Suprapubic skin (tissue), 4 donors: Measurements from ENCODE around the gene FAM78A.

Experiments
- EP300 ChIP-seq: sonication (generic); formaldehyde crosslinking; IDR thresholded peaks from one replicate; pipeline ENCODE4 v1.6.1; 2017; ENCODE audit warnings: antibody characterized with exemption
- POLR2A ChIP-seq, 2 donors: fragments of 450-650 bp; IDR thresholded peaks; one replicate each; pipeline ENCODE4 v1.6.1; 2017; ENCODE audit warnings: antibody characterized with exemption in 2 of 2, mild to moderate bottlenecking in 2 of 2, moderate library complexity in 2 of 2
- POLR2AphosphoS5 ChIP-seq, 3 donors: sonication (generic); formaldehyde crosslinking; IDR thresholded peaks; one replicate each; pipeline ENCODE4 v1.6.1; 2017; ENCODE audit warnings: antibody characterized with exemption in 3 of 3
- TF ChIP-seq, protein P1 (sequence below), 2 donors: fragments of 200-600 bp in 1 of 2; fragments of 450-650 bp in 1 of 2; sonication (generic) in 1 of 2; IDR thresholded peaks; one replicate each; pipeline ENCODE4 v1.5.1; 2016 to 2019; ENCODE audit warnings: antibody characterized with exemption in 2 of 2, mild to moderate bottlenecking in 1 of 2, moderate library complexity in 1 of 2

DNA sequence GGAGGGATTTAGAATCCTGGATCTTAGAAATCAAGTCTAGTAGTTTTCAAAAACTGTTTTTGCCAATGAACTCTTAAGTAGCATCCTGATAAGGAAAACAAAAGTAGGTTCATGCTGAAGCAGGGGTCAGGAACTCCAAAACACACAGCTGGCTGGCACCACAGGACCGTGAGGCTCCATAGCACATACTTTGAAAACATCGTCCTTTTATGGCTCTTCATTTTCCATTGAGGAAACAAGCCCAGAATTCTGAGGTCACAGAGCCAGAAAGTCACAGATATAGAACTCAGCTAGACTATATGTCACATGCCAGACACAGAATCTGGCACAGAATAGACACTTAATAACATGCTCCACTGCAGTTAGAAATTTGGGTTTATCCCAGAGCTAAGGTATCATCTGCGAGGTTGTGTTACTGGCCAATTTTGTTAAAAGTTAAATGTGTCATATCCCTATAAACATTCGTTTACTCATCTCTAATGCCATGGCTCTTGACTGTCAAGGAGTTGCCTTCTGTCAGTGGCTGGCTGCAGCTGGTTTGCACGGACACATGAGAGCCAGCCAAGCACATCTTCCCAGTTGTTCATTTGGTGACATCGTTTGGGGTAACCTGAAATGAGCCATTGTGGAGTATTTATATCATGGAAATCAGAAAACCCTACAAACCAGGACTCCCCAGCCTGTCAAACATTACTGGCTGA, 58.8 kb downstream of the FAM78A start:
- TF ChIP-seq, protein P1, sequence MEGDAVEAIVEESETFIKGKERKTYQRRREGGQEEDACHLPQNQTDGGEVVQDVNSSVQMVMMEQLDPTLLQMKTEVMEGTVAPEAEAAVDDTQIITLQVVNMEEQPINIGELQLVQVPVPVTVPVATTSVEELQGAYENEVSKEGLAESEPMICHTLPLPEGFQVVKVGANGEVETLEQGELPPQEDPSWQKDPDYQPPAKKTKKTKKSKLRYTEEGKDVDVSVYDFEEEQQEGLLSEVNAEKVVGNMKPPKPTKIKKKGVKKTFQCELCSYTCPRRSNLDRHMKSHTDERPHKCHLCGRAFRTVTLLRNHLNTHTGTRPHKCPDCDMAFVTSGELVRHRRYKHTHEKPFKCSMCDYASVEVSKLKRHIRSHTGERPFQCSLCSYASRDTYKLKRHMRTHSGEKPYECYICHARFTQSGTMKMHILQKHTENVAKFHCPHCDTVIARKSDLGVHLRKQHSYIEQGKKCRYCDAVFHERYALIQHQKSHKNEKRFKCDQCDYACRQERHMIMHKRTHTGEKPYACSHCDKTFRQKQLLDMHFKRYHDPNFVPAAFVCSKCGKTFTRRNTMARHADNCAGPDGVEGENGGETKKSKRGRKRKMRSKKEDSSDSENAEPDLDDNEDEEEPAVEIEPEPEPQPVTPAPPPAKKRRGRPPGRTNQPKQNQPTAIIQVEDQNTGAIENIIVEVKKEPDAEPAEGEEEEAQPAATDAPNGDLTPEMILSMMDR (IDR thresholded peaks at IDR 0.05): no peak
- no peak for TF ChIP-seq POLR2A (IDR thresholded peaks at IDR 0.05)
- no peak for TF ChIP-seq POLR2AphosphoS5 (IDR thresholded peaks at IDR 0.05)
- TF ChIP-seq EP300: no peak
